Peyer's patch (tissue), 4 donors: Measurements from ENCODE around the gene CLDN9. TPM values are rescaled to one million over a fixed set of nuclear protein-coding genes. Genes with fewer than 3 reads are reported as not detected.
A peak's percentile ranks its signal among the peaks of the same experiment; 100 is the strongest.

Source experiments
- DNase-seq, 3 donors: peaks; one replicate each; pipeline ENCODE4 v3.0.0-alpha.2; 2017 to 2019
- H3K27ac ChIP-seq, 4 donors: fragments of 200-600 bp; sonication (generic); one replicate each; pipeline ENCODE4 v1.5.1; 2016 to 2019
- H3K27me3 ChIP-seq, 2 donors: fragments of 200-600 bp; sonication (generic); one replicate each; pipeline ENCODE4 v1.5.1; 2019
- H3K36me3 ChIP-seq, 3 donors: fragments of 200-600 bp; sonication (generic); one replicate each; pipeline ENCODE4 v1.5.1; 2016 to 2019
- H3K4me1 ChIP-seq, 4 donors: fragments of 200-600 bp; sonication (generic); one replicate each; pipeline ENCODE4 v1.5.1; 2016 to 2019
- H3K4me3 ChIP-seq, 4 donors: fragments of 200-600 bp; sonication (generic); 1 replicate in 3 of 4; 2 replicates in 1 of 4; pipeline ENCODE4 v1.5.1; 2016 to 2019; ENCODE audit warnings: mild to moderate bottlenecking in 1 of 4
- H3K9me3 ChIP-seq, 4 donors: fragments of 200-600 bp; sonication (generic); one replicate each; pipeline ENCODE4 v1.5.1; 2016 to 2019; ENCODE audit warnings: mild to moderate bottlenecking in 1 of 4
- CTCF ChIP-seq, 6 experiments: fragments of 450-650 bp in 4 of 6; fragments of 200-600 bp in 2 of 6; sonication (generic) in 1 of 6; IDR thresholded peaks; one replicate each; pipeline ENCODE4 v1.5.1; 2017 to 2019; ENCODE audit warnings: antibody characterized with exemption in 6 of 6, mild to moderate bottlenecking in 3 of 6, moderate library complexity in 1 of 6
- POLR2A ChIP-seq, 2 donors: fragments of 450-650 bp; IDR thresholded peaks; one replicate each; pipeline ENCODE4 v1.5.1; 2017; ENCODE audit warnings: antibody characterized with exemption in 2 of 2, mild to moderate bottlenecking in 2 of 2, moderate library complexity in 2 of 2
- small RNA-seq, 2 donors: library from RNA; depleted of rRNA; stranded (forward); fragments of <200 nt; gene quantifications; one replicate each; pipeline ENCODE3, GENCODE V24; 2016
- total RNA-seq, 4 donors: library from RNA; depleted of rRNA; stranded (reverse); fragments of >200 nt; gene quantifications; one replicate each; pipeline ENCODE4 v1.1.0, GENCODE V29; 2016

CLDN9 gene
- total RNA-seq, 4 donors from 2014 or later: 0.76 to 2.5 (median 1.2) TPM

- peak overlapping the region; percentile 75 to 92 (median 85) for H3K27ac ChIP-seq
- DNase-seq: no peak
- no peak for TF ChIP-seq CTCF (IDR thresholded peaks at IDR 0.05)
- TF ChIP-seq POLR2A (IDR thresholded peaks at IDR 0.05): no peak
- H3K9me3 ChIP-seq: no peaks in the 10 kb centered on the region
- H3K27me3 ChIP-seq: no peaks in the 10 kb centered on the region
- peak overlapping the region; percentile 80 to 96 (median 88) for H3K4me3 ChIP-seq
- H3K4me1 ChIP-seq: peaks cover 9 to 32% (median 16%) of the 10 kb centered on the region in 4 donors
- no peaks in the 10 kb centered on the region for H3K36me3 ChIP-seq
These were observed 47.1 kb downstream of the CLDN9 start for GRCh38 chr16:3059723-3060242.

DNA sequence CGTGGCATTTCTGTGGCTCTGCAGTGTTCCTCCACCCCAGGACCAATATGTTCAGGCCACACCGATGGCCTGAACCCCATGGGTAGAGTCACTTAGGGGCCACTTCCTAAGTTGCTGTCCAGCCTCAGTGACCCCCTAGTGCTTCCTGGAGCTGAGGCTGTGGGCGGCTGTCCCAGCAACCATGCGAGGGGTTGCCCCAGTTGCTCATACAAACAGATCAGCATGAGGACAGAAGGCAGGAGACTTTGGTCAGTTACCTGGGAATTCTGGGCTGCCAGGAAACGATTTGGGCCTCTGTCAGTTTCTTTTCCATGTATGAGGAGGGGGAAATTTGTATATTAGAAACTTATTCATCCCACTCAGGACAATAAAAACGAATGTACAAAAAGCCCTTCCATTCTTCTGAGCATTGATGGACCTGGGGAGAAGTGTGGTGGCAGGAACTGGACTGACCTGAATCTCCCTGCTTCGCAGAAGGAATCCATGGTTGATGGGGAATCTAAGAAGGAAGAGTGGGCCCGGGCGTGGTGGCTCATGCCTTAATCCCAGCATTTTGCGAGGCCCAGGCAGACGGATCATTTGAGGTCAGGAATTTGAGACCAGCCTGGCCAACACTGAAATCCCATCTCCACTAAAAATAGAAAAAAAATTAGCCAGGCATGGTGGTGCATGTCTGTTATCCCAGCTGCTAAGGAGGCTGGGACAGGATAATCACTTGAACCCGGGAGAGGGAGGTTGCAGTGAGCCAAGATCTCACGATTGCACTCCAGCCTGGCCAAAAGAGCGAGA, 47.8 kb downstream of the CLDN9 start:
- DNase-seq: no peak
- Histone ChIP-seq H3K9me3 (no peaks in the 10 kb centered on the region), H3K36me3 (no peaks in the 10 kb centered on the region), H3K27ac (no peak overlapping the region), H3K4me3 (no peak overlapping the region), H3K4me1 (peaks cover 9 to 34% (median 13%) of the 10 kb centered on the region in 4 donors), H3K27me3 (no peaks in the 10 kb centered on the region)
- TF ChIP-seq POLR2A (IDR thresholded peaks at IDR 0.05): no peak
- TF ChIP-seq CTCF (IDR thresholded peaks at IDR 0.05): no peak

DNA sequence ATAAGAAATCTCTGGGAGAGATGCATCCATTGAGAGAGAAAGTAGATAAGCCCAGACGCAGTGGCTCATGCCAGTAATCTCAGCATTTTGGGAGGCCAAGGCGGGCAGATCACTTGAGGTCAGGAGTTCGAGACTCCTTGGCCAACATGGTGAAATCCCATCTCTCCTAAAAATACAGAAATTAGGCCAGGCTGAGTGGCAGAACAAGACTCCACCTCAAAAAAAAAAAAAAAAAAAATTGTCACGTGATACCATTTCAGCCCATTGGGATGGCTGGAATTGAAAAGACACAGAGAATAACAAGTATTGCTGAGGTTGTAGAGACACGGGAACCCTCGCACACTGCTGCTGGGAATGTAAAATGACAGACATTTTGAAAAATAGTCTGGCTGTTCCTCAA, 49.8 kb downstream of the CLDN9 start:
- TF ChIP-seq POLR2A (IDR thresholded peaks at IDR 0.05): no peak
- no peak for TF ChIP-seq CTCF (IDR thresholded peaks at IDR 0.05)
- Histone ChIP-seq H3K36me3 (no peaks in the 10 kb centered on the region), H3K27me3 (no peaks in the 10 kb centered on the region), H3K4me1 (peaks cover 9 to 46% (median 13%) of the 10 kb centered on the region in 4 donors), H3K4me3 (no peak overlapping the region), H3K9me3 (no peaks in the 10 kb centered on the region), H3K27ac (peak overlapping the region in 1 of 4 donors; percentile 92)
- no peak for DNase-seq

DNA sequence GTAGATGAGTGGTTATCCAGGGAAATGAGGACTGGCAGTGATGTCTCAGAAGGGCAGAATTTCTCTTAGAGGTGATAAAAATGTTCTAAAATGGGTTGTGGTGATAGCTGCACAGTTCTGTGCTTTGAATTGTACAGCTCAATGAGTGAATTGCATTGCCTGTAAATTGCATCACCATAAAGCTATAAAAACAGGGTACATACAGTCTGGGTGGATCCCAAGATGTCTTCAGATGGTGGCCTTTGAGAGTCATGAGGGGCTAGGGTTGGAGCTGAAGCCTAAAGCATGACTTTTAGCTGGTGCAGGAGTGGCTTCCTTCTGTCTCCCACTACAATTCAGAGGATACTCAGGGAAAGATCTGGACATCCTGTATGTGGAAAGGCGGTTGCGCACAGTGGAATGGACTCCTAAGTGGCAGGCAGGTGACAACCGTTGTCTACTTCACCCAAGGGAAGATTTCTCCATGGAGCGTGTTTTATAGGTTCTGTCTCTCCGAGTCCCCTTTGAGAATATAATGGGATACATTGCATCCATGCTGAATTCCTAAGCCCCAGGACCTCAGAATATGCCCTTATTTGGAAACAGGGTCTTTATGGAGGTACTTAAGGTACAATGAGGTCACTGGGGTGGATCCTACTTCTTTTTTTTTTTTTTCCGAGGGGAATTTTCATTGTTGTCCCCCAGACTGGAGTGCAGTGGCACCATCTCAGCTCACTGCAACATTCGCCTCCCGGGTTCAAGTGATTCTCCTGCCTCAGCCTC, 51.1 kb downstream of the CLDN9 start:
- Histone ChIP-seq H3K4me3 (no peak overlapping the region), H3K9me3 (no peaks in the 10 kb centered on the region), H3K27me3 (no peaks in the 10 kb centered on the region), H3K4me1 (peaks cover 6 to 33% (median 10%) of the 10 kb centered on the region in 4 donors), H3K27ac (peak overlapping the region in 3 of 4 donors; percentile 5 to 92 (median 87)), H3K36me3 (peaks cover 0 to 12% (median 0%) of the 10 kb centered on the region in 3 donors)
- no peak for DNase-seq
- no peak for TF ChIP-seq CTCF (IDR thresholded peaks at IDR 0.05)
- TF ChIP-seq POLR2A (IDR thresholded peaks at IDR 0.05): no peak

Small RNAs within 50 kb of the gene (small RNA-seq; reads per million reads assigned to genes)
- 0 reads per million in 2 donors for gene LINC00514

Other genes with a start within 250 kb of the CLDN9 start
- gene ELOB, start 235.6 kb upstream of the CLDN9 start, total RNA-seq: 100 to 1,000 TPM in 3 of 4 donors, 10 to 100 TPM in 1; 66.8 to 243 (median 220) TPM
- gene PRSS33, start 225.4 kb upstream of the CLDN9 start, total RNA-seq: not detected
- gene PRSS41, start 214.5 kb upstream of the CLDN9 start, total RNA-seq: not detected
- gene PRSS21, start 195.7 kb upstream of the CLDN9 start, total RNA-seq: under 1 TPM in 1 of 4 donors, not detected in 3; 0.88 TPM
- 10 to 100 TPM in 1 of 4 donors, 1 to 10 TPM in 3; 2.5 to 13.0 (median 5.5) TPM for gene ZG16B, start 182.6 kb upstream of the CLDN9 start, total RNA-seq
- gene PRSS22, start 154.8 kb upstream of the CLDN9 start, total RNA-seq: 1 to 10 TPM in 3 of 4 donors, not detected in 1; 1.4 to 1.9 (median 1.8) TPM
- 10 to 100 TPM; 40.8 to 61.3 (median 53.1) TPM for gene FLYWCH2, start 129.7 kb upstream of the CLDN9 start, total RNA-seq
- gene FLYWCH1, start 101.0 kb upstream of the CLDN9 start, total RNA-seq: 10 to 100 TPM; 30.1 to 67.4 (median 46.8) TPM
- gene KREMEN2, start 48.6 kb upstream of the CLDN9 start, total RNA-seq: 1 to 10 TPM in 1 of 4 donors, under 1 TPM in 1, not detected in 2; 0.40 to 1.6 TPM
- gene PAQR4, start 43.6 kb upstream of the CLDN9 start, total RNA-seq: 10 to 100 TPM in 1 of 4 donors, 1 to 10 TPM in 3; 6.3 to 13.2 (median 9.2) TPM
- gene PKMYT1, start 32.5 kb upstream of the CLDN9 start, total RNA-seq: 10 to 100 TPM in 1 of 4 donors, 1 to 10 TPM in 3; 4.3 to 23.9 (median 6.0) TPM
- not detected for gene CLDN6, start 5.3 kb downstream of the CLDN9 start, total RNA-seq
- 10 to 100 TPM in 3 of 4 donors, 1 to 10 TPM in 1; 4.1 to 56.4 (median 39.8) TPM for gene TNFRSF12A, start 7.4 kb downstream of the CLDN9 start, total RNA-seq
- gene HCFC1R1, start 11.0 kb downstream of the CLDN9 start, total RNA-seq: 10 to 100 TPM; 14.0 to 38.0 (median 34.1) TPM
- 10 to 100 TPM in 3 of 4 donors, 1 to 10 TPM in 1; 9.6 to 64.4 (median 27.1) TPM for gene THOC6, start 11.1 kb downstream of the CLDN9 start, total RNA-seq
- 100 to 1,000 TPM in 2 of 4 donors, 10 to 100 TPM in 2; 44.6 to 126 (median 93.8) TPM for gene BICDL2, start 24.0 kb downstream of the CLDN9 start, total RNA-seq
- gene MMP25, start 33.6 kb downstream of the CLDN9 start, total RNA-seq: 1 to 10 TPM in 3 of 4 donors, not detected in 1; 1.4 to 3.3 (median 2.4) TPM
- 100 to 1,000 TPM in 3 of 4 donors, 10 to 100 TPM in 1; 93.3 to 676 (median 590) TPM for gene IL32, start 52.7 kb downstream of the CLDN9 start, total RNA-seq
- not detected for gene ZSCAN10, start 86.4 kb downstream of the CLDN9 start, total RNA-seq
- 10 to 100 TPM in 3 of 4 donors, 1 to 10 TPM in 1; 5.0 to 24.6 (median 16.2) TPM for gene ZNF205, start 99.7 kb downstream of the CLDN9 start, total RNA-seq
- 10 to 100 TPM; 14.9 to 40.6 (median 18.4) TPM for gene ZNF213, start 122.1 kb downstream of the CLDN9 start, total RNA-seq
- gene OR1F1, start 175.3 kb downstream of the CLDN9 start, total RNA-seq: not detected
- 10 to 100 TPM in 2 of 4 donors, 1 to 10 TPM in 2; 8.6 to 13.0 (median 10.0) TPM for gene ZNF200, start 222.2 kb downstream of the CLDN9 start, total RNA-seq
- 1 to 10 TPM; 1.2 to 6.6 (median 2.2) TPM for gene MEFV, start 243.7 kb downstream of the CLDN9 start, total RNA-seq